ENCODE measurements around the gene LARGE1.

DNA sequence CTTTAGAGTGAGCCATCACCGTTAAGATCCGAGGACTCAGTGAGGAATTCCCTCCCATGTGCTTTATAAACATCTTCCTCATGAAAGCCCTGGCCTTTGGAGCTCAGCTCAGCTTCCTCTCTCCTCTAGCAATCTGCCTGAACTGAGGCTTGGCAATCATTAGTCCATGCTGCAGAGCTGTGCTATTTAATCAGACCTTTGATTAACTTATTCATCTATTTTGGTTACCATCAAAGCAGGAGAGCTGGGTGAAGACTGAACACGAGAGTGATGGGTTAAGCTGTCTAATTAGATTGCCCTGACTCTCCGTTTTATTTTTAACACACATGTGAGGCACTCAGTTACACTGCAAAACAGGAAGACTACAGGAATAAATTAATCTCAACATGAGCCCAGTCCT lies 351.3 kb downstream of the LARGE1 start:
- TF ChIP-seq EZH2 (IDR thresholded peaks at IDR 0.05; ENCODE audit: insufficient read depth, poor library complexity, severe bottlenecking) = no peak
- no peak for TF ChIP-seq EZH2phosphoT487 (IDR thresholded peaks at IDR 0.05; ENCODE audit: insufficient read depth, low read depth)

Data from GM23248 (cell line).